Activated gamma-delta T cell treated with anti-CD3 and anti-CD28 coated beads, Interleukin-2, amount 50 U/mL, for 16 hours (primary cell): ENCODE measurements around the gene NEU1.
"Not testable (repeated sequence)": the region's sequence is repeated elsewhere in the genome, so short reads cannot be mapped to it uniquely, and the experiment has no call there.

Source experiments
- DNase-seq: peaks from one replicate; pipeline ENCODE4 v3.0.0-alpha.2; 2020; ENCODE audit warnings: low read depth

The NEU1 gene

GRCh38 chr6:31817929-31818511 lies 44.6 kb downstream of the NEU1 start:
- not testable (repeated sequence) for DNase-seq

DNA sequence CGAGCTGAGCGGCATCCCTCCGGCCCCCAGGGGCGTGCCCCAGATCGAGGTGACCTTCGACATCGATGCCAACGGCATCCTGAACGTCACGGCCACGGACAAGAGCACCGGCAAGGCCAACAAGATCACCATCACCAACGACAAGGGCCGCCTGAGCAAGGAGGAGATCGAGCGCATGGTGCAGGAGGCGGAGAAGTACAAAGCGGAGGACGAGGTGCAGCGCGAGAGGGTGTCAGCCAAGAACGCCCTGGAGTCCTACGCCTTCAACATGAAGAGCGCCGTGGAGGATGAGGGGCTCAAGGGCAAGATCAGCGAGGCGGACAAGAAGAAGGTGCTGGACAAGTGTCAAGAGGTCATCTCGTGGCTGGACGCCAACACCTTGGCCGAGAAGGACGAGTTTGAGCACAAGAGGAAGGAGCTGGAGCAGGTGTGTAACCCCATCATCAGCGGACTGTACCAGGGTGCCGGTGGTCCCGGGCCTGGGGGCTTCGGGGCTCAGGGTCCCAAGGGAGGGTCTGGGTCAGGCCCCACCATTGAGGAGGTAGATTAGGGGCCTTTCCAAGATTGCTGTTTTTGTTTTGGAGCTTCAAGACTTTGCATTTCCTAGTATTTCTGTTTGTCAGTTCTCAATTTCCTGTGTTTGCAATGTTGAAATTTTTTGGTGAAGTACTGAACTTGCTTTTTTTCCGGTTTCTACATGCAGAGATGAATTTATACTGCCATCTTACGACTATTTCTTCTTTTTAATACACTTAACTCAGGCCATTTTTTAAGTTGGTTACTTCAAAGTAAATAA lies 45.3 kb downstream of the NEU1 start:
- not testable (repeated sequence) for DNase-seq

DNA sequence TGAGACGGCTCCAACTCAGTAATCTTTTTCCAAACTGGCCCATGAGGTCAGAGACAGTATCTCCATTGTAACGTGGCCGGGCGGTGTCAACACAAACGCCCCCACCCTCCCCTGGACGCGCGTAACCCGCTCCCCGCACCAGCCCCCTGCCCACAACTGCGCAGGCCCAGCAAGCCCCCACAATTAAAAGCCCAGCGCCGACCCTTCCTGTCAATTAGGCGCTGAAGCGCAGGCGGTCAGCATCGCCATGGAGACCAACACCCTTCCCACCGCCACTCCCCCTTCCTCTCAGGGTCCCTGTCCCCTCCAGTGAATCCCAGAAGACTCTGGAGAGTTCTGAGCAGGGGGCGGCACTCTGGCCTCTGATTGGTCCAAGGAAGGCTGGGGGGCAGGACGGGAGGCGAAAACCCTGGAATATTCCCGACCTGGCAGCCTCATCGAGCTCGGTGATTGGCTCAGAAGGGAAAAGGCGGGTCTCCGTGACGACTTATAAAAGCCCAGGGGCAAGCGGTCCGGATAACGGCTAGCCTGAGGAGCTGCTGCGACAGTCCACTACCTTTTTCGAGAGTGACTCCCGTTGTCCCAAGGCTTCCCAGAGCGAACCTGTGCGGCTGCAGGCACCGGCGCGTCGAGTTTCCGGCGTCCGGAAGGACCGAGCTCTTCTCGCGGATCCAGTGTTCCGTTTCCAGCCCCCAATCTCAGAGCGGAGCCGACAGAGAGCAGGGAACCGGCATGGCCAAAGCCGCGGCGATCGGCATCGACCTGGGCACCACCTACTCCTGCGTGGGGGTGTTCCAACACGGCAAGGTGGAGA lies 47.4 kb downstream of the NEU1 start, which contains the start of the genes HSPA1A and HSPA1L:
Gene HSPA1A, plus strand, starts transcription at position 519 of the 814 bp plus-strand sequence. Its CDS starts 214 bp downstream, at position 733.
Gene HSPA1L, minus strand, starts transcription at position 259 of the 814 bp plus-strand sequence. CDS start 3,311 bp downstream, outside the sequence.
- no peak for DNase-seq

GRCh38 chr6:31814677-31815024 lies 48.0 kb downstream of the NEU1 start:
- DNase-seq: peak; percentile 43

- no peak for DNase-seq
Observed at GRCh38 chr6:31813465-31813849, 49.2 kb downstream of the NEU1 start.

DNA sequence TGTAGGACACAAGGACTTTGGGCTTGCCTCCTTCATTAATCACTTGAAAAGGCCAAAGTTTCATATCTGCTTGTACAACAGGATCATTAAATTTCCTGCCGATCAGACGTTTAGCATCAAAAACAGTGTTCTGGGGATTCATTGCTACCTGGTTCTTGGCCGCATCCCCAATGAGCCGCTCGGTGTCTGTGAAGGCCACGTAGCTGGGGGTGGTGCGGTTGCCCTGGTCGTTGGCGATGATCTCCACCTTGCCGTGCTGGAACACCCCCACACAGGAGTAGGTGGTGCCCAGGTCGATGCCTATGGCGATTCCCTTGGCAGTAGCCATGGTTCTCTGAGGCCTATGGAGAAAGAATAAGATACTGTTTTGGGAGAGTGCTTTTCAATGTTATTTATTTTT lies 51.0 kb downstream of the NEU1 start:
- DNase-seq: no peak

- DNase-seq: not testable (repeated sequence)
Observed at GRCh38 chr6:31808599-31808998, 54.0 kb downstream of the NEU1 start.
